GM12874 (cell line): ENCODE measurements around the gene AGAP1.

Experiments used
- TF ChIP-seq, protein P1 (sequence below): IDR thresholded peaks from 2 replicates; pipeline ENCODE4 v1.5.1; 2011; ENCODE audit warnings: low read depth, mild to moderate bottlenecking, control low read depth, low read length, moderate library complexity; ENCODE audit not compliant: insufficient read depth

Gene AGAP1

DNA sequence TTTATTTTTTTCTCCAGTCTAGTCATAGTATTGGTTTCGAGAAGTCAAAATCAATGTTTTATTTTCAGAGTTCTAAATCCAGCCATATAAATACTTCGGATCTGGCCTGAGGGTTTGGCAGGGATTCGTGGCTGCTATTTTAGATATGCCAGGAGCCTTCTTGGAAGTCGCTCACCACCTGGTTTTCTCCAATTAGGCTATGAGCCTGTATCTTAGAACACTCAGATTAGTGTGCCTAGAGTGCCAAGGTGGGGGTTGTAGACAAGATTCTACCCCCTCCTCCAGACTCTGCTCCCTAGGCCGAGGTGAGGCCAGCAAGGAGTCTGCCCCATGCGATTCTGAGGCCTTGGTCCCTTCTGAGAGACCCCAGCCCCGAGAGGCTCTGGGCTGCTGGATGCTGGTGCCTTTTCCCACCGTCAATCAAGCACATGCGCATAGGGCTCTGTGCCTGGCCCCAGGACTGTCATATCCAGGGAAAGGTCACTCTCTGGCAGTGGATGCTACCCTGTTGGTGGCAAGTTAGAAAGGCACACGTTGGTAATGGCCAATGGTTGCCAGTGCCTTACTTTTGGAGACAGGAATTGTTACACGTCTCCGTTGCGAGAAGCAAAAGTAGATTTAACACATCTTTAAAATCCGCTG lies 197.1 kb downstream of the AGAP1 start:
- TF ChIP-seq, protein P1, sequence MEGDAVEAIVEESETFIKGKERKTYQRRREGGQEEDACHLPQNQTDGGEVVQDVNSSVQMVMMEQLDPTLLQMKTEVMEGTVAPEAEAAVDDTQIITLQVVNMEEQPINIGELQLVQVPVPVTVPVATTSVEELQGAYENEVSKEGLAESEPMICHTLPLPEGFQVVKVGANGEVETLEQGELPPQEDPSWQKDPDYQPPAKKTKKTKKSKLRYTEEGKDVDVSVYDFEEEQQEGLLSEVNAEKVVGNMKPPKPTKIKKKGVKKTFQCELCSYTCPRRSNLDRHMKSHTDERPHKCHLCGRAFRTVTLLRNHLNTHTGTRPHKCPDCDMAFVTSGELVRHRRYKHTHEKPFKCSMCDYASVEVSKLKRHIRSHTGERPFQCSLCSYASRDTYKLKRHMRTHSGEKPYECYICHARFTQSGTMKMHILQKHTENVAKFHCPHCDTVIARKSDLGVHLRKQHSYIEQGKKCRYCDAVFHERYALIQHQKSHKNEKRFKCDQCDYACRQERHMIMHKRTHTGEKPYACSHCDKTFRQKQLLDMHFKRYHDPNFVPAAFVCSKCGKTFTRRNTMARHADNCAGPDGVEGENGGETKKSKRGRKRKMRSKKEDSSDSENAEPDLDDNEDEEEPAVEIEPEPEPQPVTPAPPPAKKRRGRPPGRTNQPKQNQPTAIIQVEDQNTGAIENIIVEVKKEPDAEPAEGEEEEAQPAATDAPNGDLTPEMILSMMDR: no peak

DNA sequence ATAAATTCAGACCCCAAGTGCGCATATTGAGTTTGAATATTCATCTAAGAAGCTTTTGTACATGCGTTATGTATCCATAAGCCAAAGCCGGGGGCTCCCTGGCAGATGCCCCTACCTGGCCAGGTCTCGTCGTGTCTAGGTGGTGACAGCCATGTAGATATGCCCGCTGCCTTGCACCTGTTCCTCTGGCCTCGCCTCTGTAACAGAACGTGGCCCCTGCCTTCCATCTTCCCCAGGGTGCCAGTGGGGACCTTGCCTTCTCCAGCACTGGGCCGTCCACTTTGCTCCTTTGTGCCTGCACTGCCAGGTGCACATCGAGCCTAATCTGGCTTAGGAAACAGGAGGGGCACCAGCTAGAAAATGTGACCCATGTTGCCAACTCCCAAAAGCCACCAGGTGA lies 198.2 kb downstream of the AGAP1 start:
- TF ChIP-seq, protein P1: no peak

DNA sequence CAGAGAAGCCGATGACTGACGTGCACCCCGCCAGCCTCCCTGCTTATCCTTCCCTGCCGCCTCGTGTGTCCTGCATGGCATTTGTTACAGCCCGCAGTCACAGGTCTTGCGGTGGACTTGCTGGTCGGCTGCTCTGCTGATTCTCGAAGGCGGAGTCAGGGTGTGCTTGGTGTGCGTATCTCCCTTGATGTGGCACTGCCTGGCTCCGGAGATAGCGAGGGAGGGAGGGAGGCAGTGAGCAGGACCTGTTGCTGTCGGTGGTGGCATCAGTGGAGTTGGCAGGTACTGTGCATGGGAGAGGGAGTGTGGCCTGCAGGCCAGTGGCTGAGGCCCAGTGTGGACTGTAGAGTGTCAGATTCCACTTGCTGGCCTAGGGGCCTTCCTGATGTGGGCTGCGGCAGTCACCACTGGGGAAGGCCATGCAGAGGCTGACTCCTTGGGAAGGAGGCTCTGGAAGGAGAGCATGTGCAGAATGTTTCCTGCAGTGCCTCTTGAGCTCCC lies 198.9 kb downstream of the AGAP1 start:
- TF ChIP-seq, protein P1: no peak

GRCh38 chr2:235693279-235693678 lies 199.4 kb downstream of the AGAP1 start:
- TF ChIP-seq, protein P1: no peak

DNA sequence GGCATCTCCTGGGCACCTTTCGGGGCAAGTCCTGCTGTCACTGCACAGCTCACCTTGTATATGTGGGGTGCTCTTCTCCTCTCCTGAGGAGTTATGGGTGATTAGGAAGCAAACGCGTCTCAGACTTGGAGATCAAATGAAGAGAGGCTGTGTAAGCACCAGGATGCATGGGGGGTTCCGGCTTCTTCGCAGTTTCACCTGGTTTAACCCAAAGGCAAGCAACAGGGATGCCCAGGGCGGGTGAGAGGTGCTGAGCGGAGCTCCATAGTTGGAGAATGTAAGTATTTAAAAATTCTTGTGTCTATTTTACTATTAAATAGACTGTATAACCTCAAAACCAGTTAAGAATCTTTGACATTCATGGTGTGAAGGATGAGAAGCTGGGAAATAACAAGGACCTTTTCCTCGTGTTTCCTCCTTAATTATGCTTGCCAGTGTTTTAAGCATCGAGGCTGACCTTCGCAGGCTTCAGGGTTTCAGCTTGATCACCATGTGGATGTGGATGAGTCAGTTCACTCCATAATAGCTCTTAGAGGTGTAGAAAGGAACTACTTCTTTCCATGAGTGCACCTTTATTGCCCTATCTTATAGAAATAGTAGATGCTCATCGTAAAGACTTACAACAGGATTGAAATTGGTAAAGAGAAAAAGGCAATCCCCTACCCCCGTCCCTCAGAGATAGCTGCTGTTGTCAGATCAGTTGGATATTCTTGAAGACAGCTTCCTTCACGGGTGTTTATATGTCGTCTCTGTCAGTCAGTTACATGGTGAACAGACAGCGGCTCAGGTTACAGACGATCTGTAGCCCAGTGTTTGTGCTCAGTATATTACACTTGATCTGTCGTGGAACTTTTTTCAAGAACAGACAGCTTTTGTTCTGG lies 201.1 kb downstream of the AGAP1 start:
- TF ChIP-seq, protein P1: no peak

GRCh38 chr2:235695602-235695895 lies 201.7 kb downstream of the AGAP1 start:
- TF ChIP-seq, protein P1: no peak

GRCh38 chr2:235697041-235697440 lies 203.2 kb downstream of the AGAP1 start:
- TF ChIP-seq, protein P1: no peak
